GM12891 (cell line): Measurements from ENCODE around the gene LASP1.

Source experiments
- DNase-seq: peaks from one replicate; pipeline ENCODE4 v3.0.0; 2011; ENCODE audit warnings: low spot score; ENCODE audit not compliant: insufficient read length
- FAIRE-seq: peaks from 2 replicates; lab custom pipeline; 2011; peaks lifted over from hg19 to GRCh38; lab: Jason Lieb, UNC
- PAX5 ChIP-seq: IDR thresholded peaks from 2 replicates; pipeline ENCODE4 v1.6.1; 2011; ENCODE audit warnings: low read length, moderate library complexity, mild to moderate bottlenecking; ENCODE audit not compliant: insufficient read depth, severe bottlenecking
- POLR2A ChIP-seq: IDR thresholded peaks from 2 replicates; pipeline ENCODE4 v1.6.1; 2011; ENCODE audit warnings: low read depth, low read length, control low read depth
- POLR2AphosphoS5 ChIP-seq: IDR thresholded peaks from 2 replicates; pipeline ENCODE4 v1.6.1; 2011; ENCODE audit warnings: low read depth, low read length, control low read depth
- POU2F2 ChIP-seq: IDR thresholded peaks from 2 replicates; pipeline ENCODE4 v1.6.1; 2011; ENCODE audit warnings: low read depth, mild to moderate bottlenecking, control low read depth, low read length, moderate library complexity
- SPI1 ChIP-seq: IDR thresholded peaks from 2 replicates; pipeline ENCODE4 v1.6.1; 2011; ENCODE audit warnings: low read depth, low read length, control low read depth
- TAF1 ChIP-seq: IDR thresholded peaks from 2 replicates; pipeline ENCODE4 v1.6.1; 2011; ENCODE audit warnings: low read depth, low read length, control low read depth

LASP1 gene

DNA sequence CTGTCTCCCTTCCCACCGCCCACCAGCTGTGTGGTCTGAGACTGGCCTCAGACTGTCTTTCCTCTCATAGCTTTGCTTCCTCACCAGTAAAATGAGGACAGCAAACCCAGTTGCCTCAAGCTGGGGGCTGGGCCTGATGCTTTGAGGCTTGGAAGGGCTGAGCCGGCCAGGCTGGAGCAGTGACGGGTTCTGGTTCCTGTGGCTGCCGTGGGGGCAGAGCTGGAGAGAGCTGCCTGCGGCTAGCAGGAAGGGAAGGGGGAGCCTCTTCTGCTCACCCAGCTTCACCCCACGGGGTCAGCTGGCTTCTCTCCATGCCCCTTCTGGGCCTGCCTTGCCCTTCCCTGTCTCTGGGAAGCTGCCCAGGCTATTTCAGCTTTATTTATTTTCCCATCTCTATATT, 23.7 kb downstream of the LASP1 start:
- FAIRE-seq (no peak), DNase-seq (no peak)
- TF ChIP-seq SPI1 (no peak), POU2F2 (no peak), POLR2AphosphoS5 (no peak), PAX5 (no peak), POLR2A (no peak), TAF1 (no peak)

GRCh38 chr17:38894276-38894675, 24.4 kb downstream of the LASP1 start:
- TF ChIP-seq SPI1 (no peak), POU2F2 (no peak), PAX5 (no peak), TAF1 (no peak), POLR2AphosphoS5 (no peak), POLR2A (no peak)
- FAIRE-seq: no peak
- DNase-seq: no peak

DNA sequence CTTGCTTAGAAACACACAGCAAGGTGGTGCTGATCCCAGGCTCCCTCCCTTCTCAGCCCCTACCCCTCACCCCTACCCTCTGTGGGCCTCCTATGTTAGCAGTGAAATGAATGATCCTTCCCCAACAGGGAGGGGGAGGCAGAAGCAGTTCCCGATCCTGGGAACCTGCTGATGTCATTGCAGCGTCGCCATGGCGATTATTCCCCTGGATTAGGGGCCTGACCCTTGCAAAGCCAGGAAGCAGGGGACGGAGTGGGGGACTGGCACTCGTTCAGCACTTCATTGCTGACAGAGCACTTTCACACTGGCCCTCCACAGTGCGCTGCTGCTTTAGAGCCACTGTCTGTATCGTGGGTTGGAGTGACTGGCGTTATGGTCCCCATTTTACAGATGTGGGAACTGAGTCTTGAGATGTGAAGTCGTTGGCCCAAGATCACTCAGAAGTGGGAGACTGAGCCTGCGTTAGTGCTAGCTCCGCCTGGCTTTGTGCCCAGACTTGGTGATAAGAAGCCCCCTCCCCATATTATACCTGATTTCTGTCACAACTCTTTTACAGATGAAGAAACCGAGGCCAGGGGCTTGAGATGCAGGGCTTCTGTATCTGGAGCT, 26.6 kb downstream of the LASP1 start:
- FAIRE-seq: no peak
- no peak for DNase-seq
- TF ChIP-seq POLR2A (no peak), TAF1 (no peak), POU2F2 (no peak), SPI1 (no peak), POLR2AphosphoS5 (no peak), PAX5 (no peak)

- no peak for TF ChIP-seq TAF1
- no peak for TF ChIP-seq POU2F2
- TF ChIP-seq POLR2AphosphoS5: no peak
- no peak for TF ChIP-seq SPI1
- no peak for TF ChIP-seq POLR2A
- TF ChIP-seq PAX5: no peak
- FAIRE-seq: no peak
- DNase-seq: no peak
Observed at GRCh38 chr17:38897176-38897575, 27.3 kb downstream of the LASP1 start.

DNA sequence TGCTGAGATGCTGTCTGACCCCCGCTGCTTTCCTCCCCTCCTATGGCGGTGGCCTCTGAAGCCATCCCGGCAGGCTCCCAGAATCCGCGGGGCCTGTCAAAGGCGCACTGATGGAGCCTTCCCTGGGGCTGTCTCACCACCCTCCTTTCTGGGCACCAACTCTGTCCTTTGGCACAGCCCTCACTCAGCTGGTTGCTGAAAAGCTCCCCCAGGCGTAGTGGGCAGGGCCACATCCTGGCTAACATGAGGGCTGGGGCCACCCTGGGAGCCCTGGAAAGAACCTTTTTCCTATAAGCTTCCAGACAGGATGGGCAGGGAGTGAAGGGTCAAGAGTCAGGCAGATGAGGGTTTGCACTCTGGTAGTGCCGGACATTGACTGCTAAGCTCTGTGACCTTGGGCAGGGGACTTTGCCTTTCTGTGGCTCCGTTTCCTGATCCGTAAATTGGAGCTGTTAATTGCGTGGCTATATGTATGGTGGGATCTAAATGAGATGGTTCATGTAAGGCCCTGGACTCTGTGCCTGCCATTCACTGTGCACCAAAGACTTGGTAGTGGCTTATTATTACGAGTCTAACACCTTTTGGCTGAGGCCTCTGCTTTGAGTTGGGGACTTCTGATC, 27.9 kb downstream of the LASP1 start:
- DNase-seq (no peak), FAIRE-seq (no peak)
- no peak for TF ChIP-seq POLR2A

DNA sequence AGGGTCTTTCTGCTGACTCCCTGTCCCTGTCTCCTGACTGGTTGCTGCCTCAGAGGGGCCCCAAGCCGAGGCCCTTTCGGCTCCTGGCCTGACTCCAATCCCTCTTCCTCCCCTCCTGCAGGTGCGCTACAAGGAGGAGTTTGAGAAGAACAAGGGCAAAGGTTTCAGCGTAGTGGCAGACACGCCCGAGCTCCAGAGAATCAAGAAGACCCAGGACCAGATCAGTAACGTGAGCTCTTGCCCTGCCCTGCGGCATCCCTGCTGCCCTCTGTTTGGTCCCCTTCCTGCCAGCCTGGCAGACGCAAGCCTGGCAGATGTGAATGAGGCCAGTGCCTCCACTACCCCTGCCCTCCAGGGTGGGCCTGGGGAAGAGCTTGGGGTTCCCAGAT, 28.4 kb downstream of the LASP1 start:
- FAIRE-seq (no peak), DNase-seq (no peak)
- TF ChIP-seq POLR2AphosphoS5 (no peak), SPI1 (no peak), POLR2A (no peak), PAX5 (no peak), TAF1 (no peak), POU2F2 (no peak)

- FAIRE-seq (peak; percentile 99), DNase-seq (peak; percentile 96)
- TF ChIP-seq TAF1: peak; percentile 22; the same call in 1 of the 2 replicates
- peak; percentile 54 for TF ChIP-seq SPI1
- TF ChIP-seq POLR2A: peak; percentile 61
- no peak for TF ChIP-seq POLR2AphosphoS5
- no peak for TF ChIP-seq PAX5
- peak; percentile 13; the same call in 1 of the 2 replicates for TF ChIP-seq POU2F2
Observed at GRCh38 chr17:38898812-38899348, 29.0 kb downstream of the LASP1 start.

GRCh38 chr17:38899421-38899820, 29.6 kb downstream of the LASP1 start:
- no peak for DNase-seq
- no peak for FAIRE-seq
- TF ChIP-seq PAX5 (no peak), POLR2AphosphoS5 (no peak), TAF1 (no peak), POU2F2 (no peak)

DNA sequence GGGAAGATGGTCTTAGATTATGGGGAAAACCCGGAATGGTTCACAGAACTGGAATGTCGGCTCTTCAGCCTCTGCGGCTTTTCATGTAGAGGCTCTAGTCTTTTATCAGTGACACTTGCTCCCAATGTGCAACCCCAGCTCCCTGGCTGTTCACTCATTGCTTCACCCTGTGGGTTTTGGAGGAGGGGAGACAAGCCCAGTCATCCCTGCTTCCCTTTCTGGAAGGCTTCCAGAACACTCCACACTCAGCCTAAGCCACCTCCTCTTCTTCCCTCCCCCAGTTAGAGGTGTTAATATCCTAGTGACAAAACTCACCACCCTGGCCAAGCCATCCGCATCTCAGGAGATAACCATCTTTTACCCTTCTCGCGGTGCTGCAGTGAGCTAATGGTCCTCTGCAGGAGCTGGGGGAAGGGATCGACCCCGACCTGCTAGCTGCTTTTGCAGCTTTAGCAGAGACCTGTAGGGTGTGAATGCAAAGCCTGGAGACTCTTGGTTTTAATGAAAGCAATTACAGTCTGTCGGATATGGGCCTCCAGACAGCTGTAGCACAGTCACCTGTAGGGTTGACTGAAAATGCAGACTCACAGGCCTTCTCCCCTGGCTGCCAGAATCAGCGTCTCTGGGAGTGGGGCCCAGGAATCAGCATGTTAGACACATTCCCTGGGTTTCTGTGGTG, 31.3 kb downstream of the LASP1 start:
- TF ChIP-seq POLR2AphosphoS5 (no peak), POU2F2 (no peak), SPI1 (no peak), TAF1 (no peak), POLR2A (no peak), PAX5 (no peak)
- DNase-seq: no peak
- no peak for FAIRE-seq
